Skeletal muscle cell (primary cell): ENCODE data around the gene EEF1AKMT3.

Source experiments
- DNase-seq: peaks from one replicate; pipeline ENCODE4 v3.0.0-alpha.2; 2010; ENCODE audit warnings: low read depth
- H3K4me3 ChIP-seq: 2 replicates; pipeline ENCODE4 v1.5.1; 2011; ENCODE audit warnings: low read depth, mild to moderate bottlenecking, control low read depth, low read length, moderate library complexity

EEF1AKMT3 gene

DNA sequence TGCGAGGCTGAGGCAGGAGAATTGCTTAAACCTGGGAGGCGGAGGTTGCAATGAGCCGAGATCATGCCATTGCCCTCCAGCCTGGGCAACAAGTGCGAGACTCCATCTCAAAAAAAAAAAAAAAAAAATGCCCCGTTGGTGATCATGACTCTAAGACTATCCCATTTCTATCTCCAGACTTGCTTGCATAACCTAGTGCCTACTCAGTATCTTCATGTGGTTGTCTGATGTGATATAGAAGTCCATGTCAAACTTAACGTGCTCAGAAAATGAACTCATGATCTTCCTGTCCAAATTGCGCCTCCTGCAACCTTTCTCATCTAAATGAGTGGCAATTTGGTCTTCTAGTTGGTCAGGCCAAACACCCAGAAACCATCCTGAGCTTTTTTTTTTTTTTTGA is 5.5 kb downstream of the EEF1AKMT3 start:
- no peak overlapping the region for H3K4me3 ChIP-seq
- no peak for DNase-seq

DNA sequence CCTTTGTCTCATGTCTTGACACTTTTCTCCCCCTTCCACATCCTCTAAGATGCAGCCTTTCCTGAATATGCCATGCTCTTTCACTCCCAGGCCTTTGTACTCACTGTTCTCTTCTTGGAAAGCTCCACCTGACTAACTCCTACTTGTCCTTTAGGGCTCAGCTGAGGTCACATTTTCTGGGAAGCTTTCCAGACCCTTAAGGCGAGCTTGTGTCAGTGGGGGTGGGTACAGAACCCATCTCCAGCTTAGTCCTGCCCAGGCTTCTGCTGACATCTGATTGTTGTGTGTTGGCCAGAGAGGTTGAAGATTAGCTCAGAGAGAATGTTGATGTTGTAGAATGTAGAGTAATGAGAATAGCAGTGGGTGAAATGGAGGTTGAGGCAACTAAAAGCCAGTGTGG is 7.3 kb downstream of the EEF1AKMT3 start:
- DNase-seq, result no peak

DNA sequence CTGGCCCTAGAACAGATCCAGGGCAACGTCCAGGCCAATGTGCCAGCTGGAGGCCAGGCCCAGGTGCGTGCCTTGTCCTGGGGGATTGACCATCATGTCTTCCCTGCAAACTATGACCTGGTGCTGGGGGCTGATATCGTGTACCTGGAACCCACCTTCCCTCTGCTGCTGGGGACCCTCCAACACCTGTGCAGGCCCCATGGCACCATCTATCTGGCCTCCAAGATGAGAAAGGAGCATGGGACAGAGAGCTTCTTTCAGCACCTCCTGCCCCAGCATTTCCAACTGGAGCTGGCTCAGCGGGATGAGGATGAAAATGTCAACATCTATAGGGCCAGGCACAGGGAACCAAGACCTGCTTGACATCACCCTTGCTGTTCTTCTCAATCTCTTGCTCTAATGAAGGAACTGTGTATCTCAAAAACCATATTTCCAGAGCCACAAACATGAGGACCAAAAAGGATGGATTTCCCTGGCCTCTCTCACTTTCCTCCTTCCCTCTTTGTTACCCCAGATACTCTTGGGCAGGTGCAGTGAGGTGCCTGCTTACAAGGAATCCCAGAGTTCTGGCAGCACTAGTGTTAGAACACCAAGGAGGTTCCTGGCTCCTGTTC is 8.0 kb downstream of the EEF1AKMT3 start:
- H3K4me3 ChIP-seq, result no peak overlapping the region

More for the DNA sequence above, 7.3 kb downstream of the EEF1AKMT3 start:
- no peak overlapping the region for H3K4me3 ChIP-seq

DNA sequence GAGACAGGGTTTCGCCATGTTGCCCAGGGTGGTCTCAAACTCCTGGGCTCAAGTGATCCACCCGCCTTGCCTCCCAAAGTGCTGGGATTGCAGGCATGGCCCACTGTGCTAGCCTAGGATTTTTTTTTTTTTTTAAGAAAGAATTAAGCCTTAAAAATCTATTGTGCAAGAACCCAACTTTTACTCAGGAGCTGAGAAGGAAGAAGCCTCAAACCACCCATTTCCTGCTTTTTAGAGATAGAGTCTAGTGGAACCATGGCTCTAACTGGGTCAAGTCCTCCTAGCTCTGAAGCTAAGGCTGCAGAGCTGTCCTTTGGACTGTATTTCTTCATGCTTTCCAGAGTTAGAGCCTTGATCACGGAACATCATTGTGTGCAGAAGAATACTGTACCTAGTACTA is 8.8 kb downstream of the EEF1AKMT3 start:
- H3K4me3 ChIP-seq, result no peak overlapping the region
- DNase-seq, result no peak

More for the DNA sequence above, 8.0 kb downstream of the EEF1AKMT3 start:
- no peak for DNase-seq

DNA sequence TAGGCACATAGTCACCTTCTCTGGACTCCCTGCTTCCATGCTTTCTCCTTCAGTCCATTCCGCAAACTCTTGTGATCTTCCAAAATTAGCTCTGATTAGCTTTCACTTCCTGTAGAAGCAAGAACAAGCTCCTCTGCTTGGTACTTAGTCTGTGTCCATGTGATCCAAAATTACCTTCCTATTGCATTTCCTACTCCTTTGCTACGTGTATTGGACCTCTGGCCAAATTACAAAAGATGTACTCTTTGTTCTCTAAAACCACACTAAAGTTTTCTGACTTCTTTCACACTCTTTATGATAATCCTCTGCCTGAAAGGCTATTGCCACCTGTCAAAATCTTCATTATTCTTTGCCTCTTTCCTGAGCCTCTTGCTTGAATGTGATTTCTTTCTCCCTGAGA is 9.4 kb downstream of the EEF1AKMT3 start:
- DNase-seq, result no peak
- H3K4me3 ChIP-seq, result no peak overlapping the region

DNA sequence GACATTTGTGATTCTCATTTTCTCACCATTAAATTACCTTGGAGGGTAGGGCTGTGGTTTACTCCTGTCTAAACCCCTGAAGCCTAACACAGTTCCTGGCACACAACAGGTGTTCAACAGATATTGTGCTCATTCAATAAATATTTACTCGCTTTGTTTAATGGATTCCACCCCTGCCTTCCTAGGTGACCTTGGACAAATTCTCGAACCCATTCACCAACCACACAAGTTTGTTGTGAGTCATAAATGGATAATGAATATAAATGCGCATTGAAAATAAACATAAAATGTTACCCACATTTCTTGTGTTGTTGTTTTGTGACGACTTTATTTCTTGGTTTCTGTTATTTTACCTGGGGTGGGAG is 9.8 kb downstream of the EEF1AKMT3 start:
- DNase-seq, result no peak
- no peak overlapping the region for H3K4me3 ChIP-seq

DNA sequence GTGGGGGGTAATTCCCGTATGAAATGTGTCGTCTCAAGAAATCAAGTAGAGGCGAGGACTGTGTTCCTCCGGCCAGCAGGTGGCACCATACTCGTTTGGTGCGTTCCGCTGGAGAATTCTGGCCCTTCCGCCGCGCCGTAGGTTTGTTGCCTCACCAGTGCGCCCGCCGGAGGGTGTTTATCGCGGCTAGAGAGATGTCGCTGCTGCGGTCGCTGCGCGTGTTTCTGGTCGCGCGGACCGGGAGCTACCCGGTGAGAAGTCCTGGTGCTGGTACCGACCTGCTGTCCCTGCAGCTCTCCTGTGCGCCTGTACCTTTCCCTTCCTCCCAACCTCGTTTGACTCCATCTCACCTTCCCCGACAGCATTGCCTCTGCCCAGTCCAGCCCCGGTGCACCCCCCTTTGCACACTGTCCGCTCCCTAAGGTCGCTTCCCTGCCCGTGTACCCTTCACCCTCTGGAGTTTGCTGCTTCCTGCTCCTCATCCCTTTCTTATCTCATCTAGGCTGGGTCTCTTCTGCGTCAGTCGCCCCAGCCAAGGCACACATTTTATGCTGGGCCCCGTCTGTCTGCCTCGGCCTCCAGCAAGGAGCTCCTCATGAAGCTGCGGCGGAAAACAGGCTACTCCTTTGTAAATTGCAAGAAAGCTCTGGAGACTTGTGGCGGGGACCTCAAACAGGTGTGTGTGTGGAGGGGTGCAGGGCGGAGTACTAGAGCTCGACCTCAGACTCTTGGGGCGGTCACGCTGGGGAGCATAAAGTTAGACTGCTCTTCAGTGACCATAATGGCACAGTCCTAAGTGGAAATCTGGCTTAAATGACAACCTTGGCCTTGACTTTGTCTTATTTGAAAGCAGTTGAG is 10.4 kb downstream of the EEF1AKMT3 start, which contains the start of gene TSFM:
Gene TSFM, plus strand, starts transcription at position 180 of the 858 bp plus-strand sequence. Its CDS starts 15 bp downstream, at position 195.
- peak; percentile 81 for DNase-seq

DNA sequence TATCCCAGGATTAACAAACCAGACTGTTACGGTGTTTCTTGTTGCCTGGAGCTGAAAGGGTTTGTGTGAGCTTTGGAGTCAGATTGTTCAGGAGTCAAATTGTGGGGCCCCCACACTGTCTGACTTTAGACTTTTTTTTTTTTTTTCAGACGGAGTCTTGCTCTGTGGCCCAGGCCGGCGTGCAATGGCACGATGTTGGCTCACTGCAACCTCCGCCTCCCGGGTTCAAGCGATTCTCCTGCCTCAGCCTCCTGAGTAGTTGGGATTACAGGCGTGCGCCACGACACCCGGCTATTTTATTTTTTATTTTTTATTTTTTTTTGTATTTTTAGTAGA is 11.0 kb downstream of the EEF1AKMT3 start:
- peak overlapping the region; percentile 100 for H3K4me3 ChIP-seq
- DNase-seq, result no peak

More for the DNA sequence above, 10.4 kb downstream of the EEF1AKMT3 start, which contains the start of gene TSFM:
- H3K4me3 ChIP-seq, result peak within 1 kb of the TSS; percentile 100

DNA sequence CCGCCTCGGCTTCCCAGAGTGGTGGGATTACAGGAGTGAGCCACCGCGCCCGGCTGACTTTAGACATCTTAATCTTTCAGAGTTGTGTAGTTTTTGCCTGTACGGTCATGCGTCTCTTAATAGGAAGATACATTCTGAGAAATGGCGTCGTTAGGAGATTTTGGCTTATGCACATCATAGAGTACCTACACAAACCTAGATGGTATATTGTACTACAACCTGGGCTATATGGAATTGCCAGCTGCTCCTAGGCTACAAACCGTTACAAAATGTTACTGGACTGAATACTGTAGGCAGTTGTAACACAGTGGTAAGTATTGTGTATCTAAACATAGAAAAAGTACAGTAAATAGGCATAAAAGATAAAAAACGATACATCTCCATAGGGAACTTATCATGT is 11.4 kb downstream of the EEF1AKMT3 start:
- no peak for DNase-seq
- H3K4me3 ChIP-seq, result no peak overlapping the region

DNA sequence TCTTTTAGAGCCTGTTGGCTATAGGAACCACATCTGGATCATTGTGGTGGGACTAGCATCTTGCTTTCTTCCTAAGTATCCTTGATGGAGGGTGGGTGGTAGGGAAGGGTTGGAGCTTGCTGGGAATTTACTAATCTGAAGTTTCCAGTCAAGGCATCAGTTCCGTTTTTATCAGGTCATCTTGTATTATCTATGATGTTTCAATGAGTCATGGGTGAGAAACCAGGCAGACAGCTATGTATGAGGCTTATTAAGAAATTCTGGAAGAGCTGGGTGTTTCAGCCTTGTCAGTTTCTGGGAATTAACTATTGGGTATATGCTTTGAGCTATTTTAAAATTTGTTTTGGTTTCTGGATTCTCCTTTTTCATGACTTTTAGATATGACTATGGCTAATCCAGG is 21.5 kb downstream of the EEF1AKMT3 start:
- H3K4me3 ChIP-seq, result no peak overlapping the region
- DNase-seq, result no peak

DNA sequence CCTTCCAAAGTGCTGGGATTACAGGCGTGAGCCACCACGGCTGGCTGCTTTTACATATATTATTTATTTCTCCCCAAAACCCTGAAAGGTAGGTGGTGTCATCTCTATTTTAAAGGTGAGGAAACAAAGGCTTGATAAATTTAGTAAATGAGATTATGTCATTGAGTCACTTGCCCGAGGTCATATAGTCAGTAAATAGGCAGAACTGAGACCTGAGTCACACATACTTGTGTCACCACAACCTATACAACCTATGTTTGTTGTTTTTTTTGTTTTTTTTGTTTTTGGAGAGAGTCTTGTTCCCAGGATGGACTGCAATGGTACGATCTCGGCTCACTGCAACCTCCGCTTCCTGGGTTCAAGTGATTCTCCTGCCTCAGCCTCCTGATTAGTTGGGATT is 22.9 kb downstream of the EEF1AKMT3 start:
- H3K4me3 ChIP-seq, result no peak overlapping the region
- DNase-seq, result no peak

DNA sequence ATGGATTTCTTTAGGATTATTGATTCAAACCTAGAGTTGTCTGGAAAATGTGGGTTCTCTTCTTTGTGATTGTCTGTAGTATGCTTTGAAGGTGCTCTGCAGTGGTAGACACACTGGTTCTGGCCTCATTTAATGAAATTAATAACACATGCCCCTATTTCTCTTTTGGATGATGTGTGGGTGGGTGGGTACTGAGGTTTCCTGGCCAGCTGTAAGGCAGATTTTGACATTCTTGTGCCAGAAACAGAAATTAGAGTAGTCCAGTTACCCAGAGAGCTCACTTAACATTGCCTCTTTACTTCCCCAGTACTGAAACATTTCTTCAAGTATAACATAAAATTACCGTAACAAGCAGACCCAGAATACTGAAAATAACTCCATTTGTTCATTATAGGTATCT is 24.6 kb downstream of the EEF1AKMT3 start:
- no peak for DNase-seq

DNA sequence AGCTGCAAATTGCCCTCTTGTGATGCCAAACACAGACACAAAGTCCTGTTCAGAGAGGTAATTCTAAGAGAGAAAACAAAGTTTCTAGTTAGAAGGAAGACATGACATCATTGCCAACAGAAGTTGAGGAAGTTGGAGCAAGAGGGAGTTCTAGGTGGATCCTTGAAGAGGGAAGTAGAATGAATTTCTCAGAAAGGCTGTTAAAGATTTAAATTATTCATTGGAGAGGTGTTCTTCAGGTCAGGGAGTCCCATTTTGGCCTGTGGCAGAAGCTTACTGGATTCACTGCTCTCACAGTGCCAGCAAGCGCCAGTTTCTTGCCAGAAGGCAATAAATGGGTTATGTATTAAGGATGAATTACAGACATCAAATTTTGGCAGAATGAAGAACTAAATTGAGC is 25.5 kb downstream of the EEF1AKMT3 start:
- no peak for DNase-seq
- no peak overlapping the region for H3K4me3 ChIP-seq

More for the DNA sequence above, 24.6 kb downstream of the EEF1AKMT3 start:
- no peak overlapping the region for H3K4me3 ChIP-seq

DNA sequence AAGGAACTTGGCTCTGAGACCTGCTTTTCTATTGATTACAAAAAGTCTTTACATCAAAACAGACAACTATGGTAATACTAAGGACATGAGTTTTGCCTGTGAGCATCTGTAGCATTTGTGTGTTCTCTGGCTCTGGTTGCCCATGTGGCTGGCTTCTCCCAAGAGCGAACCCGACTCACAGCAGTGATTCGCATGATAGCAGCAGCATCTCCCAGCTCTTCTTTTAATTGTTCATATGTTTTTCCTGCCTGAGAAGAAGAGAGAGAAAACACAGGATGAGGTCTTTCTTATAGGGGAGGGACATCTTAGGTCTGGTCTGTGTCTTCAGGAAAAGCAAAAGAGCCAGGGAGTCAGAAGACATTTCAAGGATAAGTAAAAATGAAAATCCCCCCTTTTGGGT is 28.6 kb downstream of the EEF1AKMT3 start:
- DNase-seq, result no peak
- H3K4me3 ChIP-seq, result no peak overlapping the region

DNA sequence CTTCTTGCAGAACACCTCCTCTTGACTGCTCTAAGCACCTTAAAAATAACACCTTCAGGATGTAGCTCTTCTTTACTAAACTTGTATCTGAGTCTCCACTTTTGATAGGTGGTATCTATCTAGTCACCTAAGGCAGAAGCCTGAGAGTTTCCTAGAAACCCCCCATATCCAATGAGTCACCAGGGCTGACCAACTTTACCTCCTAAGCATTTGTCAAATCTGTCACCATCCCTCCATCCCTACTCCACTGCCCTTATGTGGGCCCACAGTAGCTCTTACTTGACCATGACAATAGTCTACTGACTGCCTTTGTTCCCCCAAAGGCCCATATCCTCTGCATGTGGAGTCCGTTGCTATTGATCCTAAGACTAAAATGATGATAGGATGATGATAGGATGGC is 30.2 kb downstream of the EEF1AKMT3 start:
- DNase-seq, result no peak
- no peak overlapping the region for H3K4me3 ChIP-seq

DNA sequence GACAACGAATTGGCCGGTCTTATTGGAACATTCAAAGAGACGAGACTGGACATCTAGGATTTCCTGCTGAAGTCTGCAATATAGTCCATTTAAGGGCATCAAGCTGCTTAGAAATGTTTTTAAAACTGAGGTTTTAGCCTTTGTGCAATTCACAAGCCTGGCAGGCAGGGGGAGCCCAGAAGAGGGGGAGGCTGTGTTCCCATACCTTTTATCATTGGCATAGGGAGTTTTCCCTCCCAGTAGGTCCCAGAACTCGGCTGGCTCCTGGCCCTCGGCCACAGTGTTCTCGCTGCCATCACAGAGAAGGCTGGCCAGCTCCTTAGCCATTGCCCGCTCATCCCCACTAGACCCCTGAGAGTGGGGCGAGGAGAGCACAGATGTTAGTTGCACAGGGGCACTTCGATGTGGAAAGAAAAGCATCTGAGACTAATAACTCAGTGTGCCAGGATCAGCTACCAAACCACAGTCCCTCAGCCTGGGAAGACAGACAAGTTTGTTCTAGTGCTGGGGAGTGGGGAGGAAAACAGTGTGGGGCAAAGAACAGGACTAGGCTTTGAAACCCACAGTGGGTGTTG is 31.0 kb downstream of the EEF1AKMT3 start:
- no peak overlapping the region for H3K4me3 ChIP-seq
- DNase-seq, result no peak

DNA sequence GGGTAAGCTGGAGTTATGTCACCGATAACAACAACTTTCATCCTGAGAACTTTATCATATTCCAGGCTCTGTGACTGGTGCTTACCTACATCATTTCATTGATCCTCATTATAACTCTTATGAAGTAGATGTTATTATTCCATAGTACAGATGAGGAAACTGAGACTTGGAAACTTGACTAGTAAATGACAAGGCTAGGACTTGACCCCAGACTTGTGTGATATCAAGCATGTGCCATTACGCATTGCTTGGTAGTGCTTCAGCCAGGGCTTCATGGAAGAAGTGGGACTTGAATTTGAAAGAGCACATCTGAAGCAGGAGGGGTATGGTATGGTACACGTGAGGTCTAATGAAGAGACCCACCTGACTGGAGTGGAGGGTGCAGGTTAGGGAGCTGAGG is 34.3 kb downstream of the EEF1AKMT3 start:
- no peak overlapping the region for H3K4me3 ChIP-seq
- no peak for DNase-seq

DNA sequence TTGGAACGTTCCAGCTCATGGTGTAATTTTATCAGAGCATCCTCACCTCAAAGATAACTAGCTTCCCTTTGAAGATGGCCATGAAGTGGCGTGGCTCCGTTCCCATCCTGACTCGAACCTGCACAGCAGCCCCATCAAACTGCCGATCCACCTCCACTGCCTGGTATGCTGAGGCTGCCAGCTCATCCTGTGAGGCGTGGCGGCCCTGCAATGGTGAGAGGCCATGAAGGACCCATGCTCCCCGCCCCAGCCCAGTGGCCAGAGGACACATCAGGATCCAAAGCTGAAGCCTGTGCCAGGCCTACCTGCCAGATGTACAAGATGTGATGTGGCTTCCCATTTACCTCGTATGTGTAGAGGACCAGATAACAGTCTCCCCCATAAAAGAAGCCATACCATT is 34.9 kb downstream of the EEF1AKMT3 start:
- no peak overlapping the region for H3K4me3 ChIP-seq
- DNase-seq, result no peak

DNA sequence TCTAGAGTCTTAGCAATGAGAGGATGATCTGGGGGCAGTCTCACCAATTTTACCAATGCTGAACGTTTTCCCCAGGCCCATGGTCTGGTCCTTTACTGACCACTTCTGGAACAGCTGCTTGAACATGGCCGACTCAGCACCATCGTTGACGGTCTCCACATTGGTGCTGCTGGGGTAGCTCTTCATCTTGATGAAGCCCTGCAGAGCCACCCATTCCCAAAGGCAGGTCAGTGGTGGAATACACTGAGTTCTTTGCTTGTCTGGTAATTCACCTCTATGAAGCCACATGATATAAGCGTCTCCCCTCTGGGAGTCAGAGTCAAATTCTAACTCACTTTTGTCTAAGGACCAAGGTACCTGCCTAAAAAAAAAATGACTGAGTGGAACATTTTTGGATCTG is 35.9 kb downstream of the EEF1AKMT3 start:
- DNase-seq, result no peak
- H3K4me3 ChIP-seq, result no peak overlapping the region

DNA sequence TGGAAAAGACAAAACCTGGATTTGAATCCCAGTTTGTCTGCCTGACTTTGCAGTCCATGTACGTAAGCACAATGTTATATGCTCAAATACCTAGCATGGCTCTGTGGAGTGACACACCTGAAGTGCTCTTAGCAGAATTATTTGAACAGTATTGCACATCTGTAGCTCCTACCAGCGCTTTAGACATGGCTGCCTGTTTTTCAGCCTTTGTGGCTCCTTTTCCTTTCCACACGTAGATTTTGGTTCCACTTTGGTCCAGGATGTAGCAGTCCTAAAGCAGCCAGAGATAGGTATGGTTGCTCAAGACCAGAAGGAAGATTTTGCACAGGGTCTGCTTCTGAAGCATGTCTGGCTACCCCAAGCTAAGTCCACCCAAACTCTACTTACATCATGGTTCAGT is 37.0 kb downstream of the EEF1AKMT3 start:
- no peak overlapping the region for H3K4me3 ChIP-seq
- no peak for DNase-seq

DNA sequence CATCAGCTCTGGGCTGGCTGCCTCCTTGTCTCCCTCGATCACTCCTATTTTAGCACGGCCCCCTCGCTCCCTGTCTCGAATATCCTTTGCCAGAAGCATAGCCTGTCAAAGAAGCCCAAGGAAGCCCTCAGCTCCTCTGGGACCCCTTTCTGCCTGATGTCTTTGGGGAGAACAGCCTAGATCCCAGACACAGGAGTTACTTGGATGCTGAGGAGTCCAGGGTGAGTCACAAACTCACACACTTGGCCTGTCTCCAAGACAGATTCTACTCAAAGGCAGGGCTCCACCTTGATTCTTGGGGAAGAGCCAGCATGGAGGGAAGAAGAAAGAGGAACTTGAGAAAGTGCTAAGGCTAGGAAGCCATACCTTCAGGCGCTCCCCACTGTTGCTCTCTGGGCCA is 38.0 kb downstream of the EEF1AKMT3 start:
- H3K4me3 ChIP-seq, result no peak overlapping the region
- DNase-seq, result peak; percentile 37
